Neural cell (in vitro differentiated cells): ENCODE results near the gene NPAS2. TPM values are rescaled to one million over a fixed set of nuclear protein-coding genes. Genes with fewer than 3 reads are reported as not detected.

ENCODE experiments used
- H2AFZ ChIP-seq: fragments of 200-600, 300-800 bp; sonication (generic), shearing (Covaris generic); 2 replicates; pipeline ENCODE4 v1.6.0; 2014; ENCODE audit warnings: low read depth, mild to moderate bottlenecking, antibody characterized with exemption, low read length, moderate library complexity
- H3F3A ChIP-seq: fragments of 200-600 bp; shearing (Covaris generic); 2 replicates; pipeline ENCODE4 v1.6.1; 2016; ENCODE audit warnings: mild to moderate bottlenecking, moderate library complexity, mixed read lengths, antibody characterized with exemption, low read length; ENCODE audit not compliant: insufficient read depth, poor library complexity, severe bottlenecking
- H3K27ac ChIP-seq: fragments of 200-600, 300-800 bp; sonication (generic), shearing (Covaris generic); 2 replicates; pipeline ENCODE4 v1.5.1; 2014; ENCODE audit warnings: mild to moderate bottlenecking, low read length, moderate library complexity
- H3K27me3 ChIP-seq: fragments of 300-800, 200-600 bp; sonication (generic), shearing (Covaris generic); 2 replicates; pipeline ENCODE4 v1.6.0; 2014; ENCODE audit warnings: mild to moderate bottlenecking, low read depth, low read length, moderate library complexity; ENCODE audit not compliant: insufficient read depth
- H3K36me3 ChIP-seq: fragments of 300-800, 200-600 bp; sonication (generic), shearing (Covaris generic); 2 replicates; pipeline ENCODE4 v1.5.1; 2014; ENCODE audit warnings: mild to moderate bottlenecking, antibody characterized with exemption, low read length, moderate library complexity; ENCODE audit not compliant: insufficient read depth
- H3K4me2 ChIP-seq: fragments of 300-800, 200-600 bp; sonication (generic), shearing (Covaris generic); 2 replicates; pipeline ENCODE4 v1.6.0; 2014; ENCODE audit warnings: mild to moderate bottlenecking, low read length
- H3K4me3 ChIP-seq: fragments of 300-800, 200-600 bp; sonication (generic), shearing (Covaris generic); 2 replicates; pipeline ENCODE4 v1.5.1; 2014; ENCODE audit warnings: mild to moderate bottlenecking, low read length, moderate library complexity
- H3K79me2 ChIP-seq: fragments of 200-600 bp; shearing (Covaris generic); replicated peaks from 2 replicates; pipeline ENCODE4 v1.6.0; 2014; ENCODE audit warnings: mild to moderate bottlenecking, low read length, moderate library complexity; ENCODE audit not compliant: insufficient read depth
- H3K9ac ChIP-seq: fragments of 300-800, 200-600 bp; sonication (generic), shearing (Covaris generic); 2 replicates; pipeline ENCODE4 v1.6.1; 2016; ENCODE audit warnings: mild to moderate bottlenecking, low read length, mixed read lengths
- H3K9me2 ChIP-seq: fragments of 200-600 bp; shearing (Covaris generic); 2 replicates; pipeline ENCODE4 v1.6.1; 2016; ENCODE audit warnings: mild to moderate bottlenecking, low read length, mixed read lengths; ENCODE audit not compliant: insufficient read depth
- H3K9me3 ChIP-seq: fragments of 200-600, 300-800 bp; sonication (generic), shearing (Covaris generic); 2 replicates; pipeline ENCODE4 v1.6.1; 2016; ENCODE audit warnings: mild to moderate bottlenecking, mixed run types, low read length, moderate library complexity, mixed read lengths
- H4K20me1 ChIP-seq: fragments of 200-600 bp; shearing (Covaris generic); 2 replicates; pipeline ENCODE4 v1.6.1; 2016; ENCODE audit warnings: mild to moderate bottlenecking, mixed run types; ENCODE audit not compliant: insufficient read depth
- EP300 ChIP-seq: fragments of 450-650 bp; conservative IDR thresholded peaks from 2 replicates; pipeline ENCODE4 v1.6.1; 2014; ENCODE audit warnings: antibody characterized with exemption, mild to moderate bottlenecking, moderate library complexity; ENCODE audit not compliant: poor library complexity, severe bottlenecking
- EZH2 ChIP-seq: fragments of 200-600, 300-800 bp; shearing (Covaris generic), sonication (generic); IDR thresholded peaks from 2 replicates; pipeline ENCODE4 v1.6.1; 2014; ENCODE audit warnings: antibody characterized with exemption, low read length, borderline replicate concordance, mild to moderate bottlenecking; ENCODE audit not compliant: insufficient read depth, poor library complexity, severe bottlenecking
- MXI1 ChIP-seq: fragments of 450-650 bp; conservative IDR thresholded peaks from 2 replicates; pipeline ENCODE4 v1.6.1; 2014; ENCODE audit warnings: antibody characterized with exemption, mild to moderate bottlenecking; ENCODE audit not compliant: poor library complexity, severe bottlenecking
- POLR2AphosphoS5 ChIP-seq: IDR thresholded peaks from 2 replicates; pipeline ENCODE4 v1.6.1; 2012
- RAD21 ChIP-seq: fragments of 450-650 bp; conservative IDR thresholded peaks from 2 replicates; pipeline ENCODE4 v1.6.1; 2014; ENCODE audit warnings: antibody characterized with exemption, mild to moderate bottlenecking, moderate library complexity
- SMC3 ChIP-seq: fragments of 450-650 bp; conservative IDR thresholded peaks from 2 replicates; pipeline ENCODE4 v1.6.1; 2014; ENCODE audit warnings: antibody characterized with exemption, mild to moderate bottlenecking, moderate library complexity; ENCODE audit not compliant: poor library complexity
- TAF1 ChIP-seq: IDR thresholded peaks from 2 replicates; pipeline ENCODE4 v1.6.1; 2012; ENCODE audit warnings: low read depth
- polyA plus RNA-seq: library from polyadenylated mRNA; depleted of rRNA; stranded (reverse); fragments of >200 nt; gene quantifications from 2 replicates; pipeline ENCODE4 v1.2.3, GENCODE V29; 2014
- TF ChIP-seq, protein P1 (sequence below): fragments of 450-650 bp; IDR thresholded peaks from 2 replicates; pipeline ENCODE4 v1.5.1; 2014; ENCODE audit warnings: antibody characterized with exemption, mild to moderate bottlenecking, moderate library complexity; ENCODE audit not compliant: poor library complexity, severe bottlenecking
- TF ChIP-seq, protein P2 (sequence below): IDR thresholded peaks from 2 replicates; pipeline ENCODE4 v1.6.1; 2012; ENCODE audit warnings: borderline replicate concordance

The NPAS2 gene
- polyA plus RNA-seq, 1 donor from 2014 or later, result 2.1 TPM

DNA sequence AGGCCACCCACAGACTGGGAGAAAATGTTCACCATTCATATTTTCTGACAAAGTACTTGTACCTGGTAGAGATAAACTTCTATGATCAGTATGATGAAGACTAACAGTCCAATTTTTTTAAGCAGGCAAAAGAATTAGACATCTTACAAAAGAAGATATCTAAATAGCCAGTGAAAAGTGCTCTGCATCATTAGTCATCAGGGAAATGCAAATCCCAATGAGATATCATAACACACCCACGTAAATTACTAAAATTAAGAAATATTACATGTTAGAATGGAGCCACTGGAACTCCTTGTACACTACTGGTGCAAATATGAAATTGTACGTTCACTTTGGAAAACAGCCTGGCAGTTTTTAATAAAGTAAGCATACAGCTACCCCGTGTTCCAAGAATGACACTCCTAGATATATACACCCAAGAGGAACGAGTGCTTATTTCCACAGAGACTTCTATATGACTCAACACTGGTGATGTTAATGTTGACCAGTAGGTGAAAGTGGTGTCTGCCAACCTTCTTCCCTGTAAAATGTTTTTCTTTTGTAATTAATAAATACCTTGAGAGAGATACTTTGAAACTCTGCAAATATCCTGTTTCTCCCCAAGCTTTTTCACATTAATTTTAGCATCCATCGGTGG is 80.3 kb downstream of the NPAS2 start:
- no peak overlapping the region for H3K4me3 ChIP-seq
- no peak overlapping the region for H3K9ac ChIP-seq
- H3K79me2 ChIP-seq, result no peaks in the 10 kb centered on the region
- TF ChIP-seq, protein P1, sequence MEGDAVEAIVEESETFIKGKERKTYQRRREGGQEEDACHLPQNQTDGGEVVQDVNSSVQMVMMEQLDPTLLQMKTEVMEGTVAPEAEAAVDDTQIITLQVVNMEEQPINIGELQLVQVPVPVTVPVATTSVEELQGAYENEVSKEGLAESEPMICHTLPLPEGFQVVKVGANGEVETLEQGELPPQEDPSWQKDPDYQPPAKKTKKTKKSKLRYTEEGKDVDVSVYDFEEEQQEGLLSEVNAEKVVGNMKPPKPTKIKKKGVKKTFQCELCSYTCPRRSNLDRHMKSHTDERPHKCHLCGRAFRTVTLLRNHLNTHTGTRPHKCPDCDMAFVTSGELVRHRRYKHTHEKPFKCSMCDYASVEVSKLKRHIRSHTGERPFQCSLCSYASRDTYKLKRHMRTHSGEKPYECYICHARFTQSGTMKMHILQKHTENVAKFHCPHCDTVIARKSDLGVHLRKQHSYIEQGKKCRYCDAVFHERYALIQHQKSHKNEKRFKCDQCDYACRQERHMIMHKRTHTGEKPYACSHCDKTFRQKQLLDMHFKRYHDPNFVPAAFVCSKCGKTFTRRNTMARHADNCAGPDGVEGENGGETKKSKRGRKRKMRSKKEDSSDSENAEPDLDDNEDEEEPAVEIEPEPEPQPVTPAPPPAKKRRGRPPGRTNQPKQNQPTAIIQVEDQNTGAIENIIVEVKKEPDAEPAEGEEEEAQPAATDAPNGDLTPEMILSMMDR, result no peak
- no peak for TF ChIP-seq MXI1
- no peak for TF ChIP-seq SMC3
- no peak for TF ChIP-seq POLR2AphosphoS5
- TF ChIP-seq, protein P2, sequence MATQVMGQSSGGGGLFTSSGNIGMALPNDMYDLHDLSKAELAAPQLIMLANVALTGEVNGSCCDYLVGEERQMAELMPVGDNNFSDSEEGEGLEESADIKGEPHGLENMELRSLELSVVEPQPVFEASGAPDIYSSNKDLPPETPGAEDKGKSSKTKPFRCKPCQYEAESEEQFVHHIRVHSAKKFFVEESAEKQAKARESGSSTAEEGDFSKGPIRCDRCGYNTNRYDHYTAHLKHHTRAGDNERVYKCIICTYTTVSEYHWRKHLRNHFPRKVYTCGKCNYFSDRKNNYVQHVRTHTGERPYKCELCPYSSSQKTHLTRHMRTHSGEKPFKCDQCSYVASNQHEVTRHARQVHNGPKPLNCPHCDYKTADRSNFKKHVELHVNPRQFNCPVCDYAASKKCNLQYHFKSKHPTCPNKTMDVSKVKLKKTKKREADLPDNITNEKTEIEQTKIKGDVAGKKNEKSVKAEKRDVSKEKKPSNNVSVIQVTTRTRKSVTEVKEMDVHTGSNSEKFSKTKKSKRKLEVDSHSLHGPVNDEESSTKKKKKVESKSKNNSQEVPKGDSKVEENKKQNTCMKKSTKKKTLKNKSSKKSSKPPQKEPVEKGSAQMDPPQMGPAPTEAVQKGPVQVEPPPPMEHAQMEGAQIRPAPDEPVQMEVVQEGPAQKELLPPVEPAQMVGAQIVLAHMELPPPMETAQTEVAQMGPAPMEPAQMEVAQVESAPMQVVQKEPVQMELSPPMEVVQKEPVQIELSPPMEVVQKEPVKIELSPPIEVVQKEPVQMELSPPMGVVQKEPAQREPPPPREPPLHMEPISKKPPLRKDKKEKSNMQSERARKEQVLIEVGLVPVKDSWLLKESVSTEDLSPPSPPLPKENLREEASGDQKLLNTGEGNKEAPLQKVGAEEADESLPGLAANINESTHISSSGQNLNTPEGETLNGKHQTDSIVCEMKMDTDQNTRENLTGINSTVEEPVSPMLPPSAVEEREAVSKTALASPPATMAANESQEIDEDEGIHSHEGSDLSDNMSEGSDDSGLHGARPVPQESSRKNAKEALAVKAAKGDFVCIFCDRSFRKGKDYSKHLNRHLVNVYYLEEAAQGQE, result no peak
- no peak for TF ChIP-seq EZH2
- TF ChIP-seq TAF1, result no peak
- no peak for TF ChIP-seq EP300
- TF ChIP-seq RAD21, result no peak
- no peaks in the 10 kb centered on the region for H3K36me3 ChIP-seq
- H3K9me3 ChIP-seq, result no peaks in the 10 kb centered on the region
- no peak overlapping the region for H3K27ac ChIP-seq
- no peak overlapping the region for H2AFZ ChIP-seq
- H4K20me1 ChIP-seq, result no peaks in the 10 kb centered on the region
- H3K9me2 ChIP-seq, result no peaks in the 10 kb centered on the region
- no peaks in the 10 kb centered on the region for H3K27me3 ChIP-seq
- no peaks in the 10 kb centered on the region for H3F3A ChIP-seq
- H3K4me2 ChIP-seq, result no peak overlapping the region

DNA sequence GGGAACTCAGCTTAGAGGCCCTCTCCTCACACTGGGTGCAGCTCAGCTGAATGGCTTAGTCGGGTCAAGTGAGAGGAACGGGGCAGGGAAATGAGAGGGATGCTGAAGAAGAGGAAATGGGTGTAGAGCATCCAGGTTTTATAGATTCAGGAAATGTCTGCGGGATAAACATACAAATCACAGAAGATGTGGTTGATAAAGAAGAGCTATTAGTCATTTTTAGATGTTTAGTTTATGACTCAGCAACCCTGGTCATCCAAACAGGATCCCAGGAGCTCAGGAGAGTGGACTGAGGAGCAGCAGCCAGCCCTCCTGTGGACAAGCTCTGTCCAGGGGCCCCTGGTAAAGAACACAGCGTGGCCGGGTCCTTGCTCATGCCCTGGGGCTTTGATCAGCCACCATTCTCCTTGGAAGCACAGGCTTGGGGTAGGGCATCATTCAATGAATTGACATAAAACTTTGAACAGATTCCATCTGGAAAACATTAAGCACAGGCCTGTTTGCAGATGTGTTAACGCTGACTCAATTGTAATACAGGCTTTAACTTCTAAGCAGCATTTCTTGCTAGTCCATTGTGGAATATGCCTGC is 83.0 kb downstream of the NPAS2 start:
- H3K4me3 ChIP-seq, result no peak overlapping the region
- H3K4me2 ChIP-seq, result no peak overlapping the region
- no peaks in the 10 kb centered on the region for H3K9me2 ChIP-seq
- no peaks in the 10 kb centered on the region for H4K20me1 ChIP-seq
- H3K9me3 ChIP-seq, result no peaks in the 10 kb centered on the region
- H3K27ac ChIP-seq, result no peak overlapping the region
- H3K36me3 ChIP-seq, result no peaks in the 10 kb centered on the region
- H2AFZ ChIP-seq, result no peak overlapping the region
- TF ChIP-seq POLR2AphosphoS5 (no peak), MXI1 (no peak)
- H3K79me2 ChIP-seq, result no peaks in the 10 kb centered on the region
- H3K9ac ChIP-seq, result no peak overlapping the region
- H3K27me3 ChIP-seq, result no peaks in the 10 kb centered on the region
- H3F3A ChIP-seq, result no peaks in the 10 kb centered on the region
